Esophagus squamous epithelium (tissue), 4 donors: Measurements from ENCODE around the gene IGFBP6.

ENCODE experiments used
- POLR2A ChIP-seq, 4 donors: fragments of 450-650 bp; IDR thresholded peaks; one replicate each; pipeline ENCODE4 v1.6.1; 2017; ENCODE audit warnings: antibody characterized with exemption in 4 of 4, mild to moderate bottlenecking in 4 of 4, moderate library complexity in 3 of 4
- TF ChIP-seq, protein P1 (sequence below), 6 experiments: fragments of 450-650 bp in 4 of 6; fragments of 200-600 bp in 2 of 6; sonication (generic) in 2 of 6; IDR thresholded peaks; one replicate each; pipeline ENCODE4 v1.5.1; 2016 to 2019; ENCODE audit warnings: antibody characterized with exemption in 6 of 6, mild to moderate bottlenecking in 4 of 6, moderate library complexity in 4 of 6

DNA sequence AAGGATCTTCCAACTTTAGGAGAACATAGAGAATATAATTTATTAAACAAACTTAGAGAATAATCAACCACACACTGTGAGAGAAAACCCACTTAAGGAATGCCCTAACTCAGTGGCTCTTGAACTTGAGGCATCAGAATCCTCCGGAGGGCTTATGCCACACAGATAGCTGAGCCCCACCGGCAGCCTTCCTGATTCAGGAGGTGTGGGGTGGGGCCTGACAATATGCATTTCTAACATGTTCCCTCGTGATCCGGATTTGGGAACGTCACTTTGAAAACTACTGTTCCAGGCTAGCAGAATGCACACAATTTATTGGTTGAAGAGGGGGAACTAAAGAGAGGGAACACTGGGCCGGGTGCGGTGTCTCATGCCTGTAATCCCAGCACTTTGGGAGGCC is 3.8 kb downstream of the IGFBP6 start:
- TF ChIP-seq, protein P1, sequence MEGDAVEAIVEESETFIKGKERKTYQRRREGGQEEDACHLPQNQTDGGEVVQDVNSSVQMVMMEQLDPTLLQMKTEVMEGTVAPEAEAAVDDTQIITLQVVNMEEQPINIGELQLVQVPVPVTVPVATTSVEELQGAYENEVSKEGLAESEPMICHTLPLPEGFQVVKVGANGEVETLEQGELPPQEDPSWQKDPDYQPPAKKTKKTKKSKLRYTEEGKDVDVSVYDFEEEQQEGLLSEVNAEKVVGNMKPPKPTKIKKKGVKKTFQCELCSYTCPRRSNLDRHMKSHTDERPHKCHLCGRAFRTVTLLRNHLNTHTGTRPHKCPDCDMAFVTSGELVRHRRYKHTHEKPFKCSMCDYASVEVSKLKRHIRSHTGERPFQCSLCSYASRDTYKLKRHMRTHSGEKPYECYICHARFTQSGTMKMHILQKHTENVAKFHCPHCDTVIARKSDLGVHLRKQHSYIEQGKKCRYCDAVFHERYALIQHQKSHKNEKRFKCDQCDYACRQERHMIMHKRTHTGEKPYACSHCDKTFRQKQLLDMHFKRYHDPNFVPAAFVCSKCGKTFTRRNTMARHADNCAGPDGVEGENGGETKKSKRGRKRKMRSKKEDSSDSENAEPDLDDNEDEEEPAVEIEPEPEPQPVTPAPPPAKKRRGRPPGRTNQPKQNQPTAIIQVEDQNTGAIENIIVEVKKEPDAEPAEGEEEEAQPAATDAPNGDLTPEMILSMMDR (IDR thresholded peaks at IDR 0.05) = no peak
- TF ChIP-seq POLR2A (IDR thresholded peaks at IDR 0.05) = no peak
